ENCODE measurements around the gene UQCRH. TPM values are rescaled to one million over a fixed set of nuclear protein-coding genes. Genes with fewer than 3 reads are reported as not detected.

UQCRH gene
- total RNA-seq, 4 donors from 2014 or later: 398 to 609 (median 515) TPM

GRCh38 chr1:46298387-46298786 is 5.1 kb upstream of the UQCRH start:
- no peak for DNase-seq (ENCODE audit: low spot score)
- no peak for ATAC-seq (ENCODE audit: low FRiP score)
- TF ChIP-seq, protein P1, sequence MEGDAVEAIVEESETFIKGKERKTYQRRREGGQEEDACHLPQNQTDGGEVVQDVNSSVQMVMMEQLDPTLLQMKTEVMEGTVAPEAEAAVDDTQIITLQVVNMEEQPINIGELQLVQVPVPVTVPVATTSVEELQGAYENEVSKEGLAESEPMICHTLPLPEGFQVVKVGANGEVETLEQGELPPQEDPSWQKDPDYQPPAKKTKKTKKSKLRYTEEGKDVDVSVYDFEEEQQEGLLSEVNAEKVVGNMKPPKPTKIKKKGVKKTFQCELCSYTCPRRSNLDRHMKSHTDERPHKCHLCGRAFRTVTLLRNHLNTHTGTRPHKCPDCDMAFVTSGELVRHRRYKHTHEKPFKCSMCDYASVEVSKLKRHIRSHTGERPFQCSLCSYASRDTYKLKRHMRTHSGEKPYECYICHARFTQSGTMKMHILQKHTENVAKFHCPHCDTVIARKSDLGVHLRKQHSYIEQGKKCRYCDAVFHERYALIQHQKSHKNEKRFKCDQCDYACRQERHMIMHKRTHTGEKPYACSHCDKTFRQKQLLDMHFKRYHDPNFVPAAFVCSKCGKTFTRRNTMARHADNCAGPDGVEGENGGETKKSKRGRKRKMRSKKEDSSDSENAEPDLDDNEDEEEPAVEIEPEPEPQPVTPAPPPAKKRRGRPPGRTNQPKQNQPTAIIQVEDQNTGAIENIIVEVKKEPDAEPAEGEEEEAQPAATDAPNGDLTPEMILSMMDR (IDR thresholded peaks at IDR 0.05): no peak

DNA sequence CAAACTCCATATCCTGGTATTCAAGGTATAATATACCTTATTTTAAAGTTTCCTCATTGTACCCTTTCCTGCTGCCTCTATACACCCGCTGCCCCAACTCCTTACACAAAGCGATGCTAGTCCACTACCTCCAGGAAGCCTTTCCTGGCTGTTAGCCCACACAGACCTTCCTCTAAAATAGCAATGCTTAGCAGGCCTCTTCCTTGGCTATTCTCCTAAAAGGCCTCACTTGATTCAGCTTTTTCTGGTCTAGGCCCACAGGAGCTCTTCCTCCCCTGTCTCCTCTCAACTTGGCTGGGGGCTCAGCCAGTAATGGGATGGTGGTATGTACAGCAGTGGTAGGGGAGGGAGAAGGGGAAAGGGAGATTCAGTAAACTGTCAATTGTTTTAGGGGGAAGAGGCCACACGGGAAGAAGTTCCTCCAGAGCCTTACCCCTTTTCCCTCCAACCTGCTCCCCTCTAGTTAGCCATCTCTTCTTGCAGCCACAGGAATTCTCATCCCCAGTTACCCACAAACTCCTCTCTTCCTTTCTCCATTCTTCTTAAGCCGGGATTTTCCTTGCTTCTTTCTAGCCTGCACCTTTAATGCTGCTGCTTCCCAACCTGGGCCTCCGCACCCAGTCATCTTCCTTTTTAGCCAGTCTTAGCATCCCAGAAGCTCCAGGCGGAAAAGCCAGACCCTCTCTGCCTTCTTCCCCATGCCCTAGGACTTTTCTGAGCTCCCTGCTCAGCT is 2.7 kb upstream of the UQCRH start:
- ATAC-seq (ENCODE audit: low FRiP score) (no peak), DNase-seq (ENCODE audit: low spot score) (no peak)
- TF ChIP-seq, protein P1 (IDR thresholded peaks at IDR 0.05): no peak

DNA sequence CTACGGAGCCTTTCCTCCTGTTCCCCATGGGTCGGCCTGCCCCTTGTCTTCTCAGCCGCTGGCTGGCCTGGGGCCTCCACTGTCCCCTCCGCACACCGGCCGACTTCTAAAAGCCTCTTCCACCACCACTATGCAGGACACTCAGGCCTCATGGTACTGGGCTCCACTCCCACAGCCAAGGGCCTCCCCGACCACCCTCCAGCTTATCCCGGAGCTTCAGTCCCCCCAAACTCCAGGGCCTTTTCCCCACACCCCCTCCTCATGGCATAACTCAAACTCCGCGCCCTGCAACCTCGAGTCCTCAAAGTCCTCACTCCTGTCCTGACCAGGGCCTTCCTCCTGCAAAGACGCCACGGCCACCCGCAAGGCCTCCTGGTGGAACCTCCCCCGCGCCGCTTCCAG is 2.1 kb upstream of the UQCRH start:
- TF ChIP-seq, protein P1 (IDR thresholded peaks at IDR 0.05): no peak
- ATAC-seq (ENCODE audit: low FRiP score) (no peak), DNase-seq (ENCODE audit: low spot score) (no peak)

DNA sequence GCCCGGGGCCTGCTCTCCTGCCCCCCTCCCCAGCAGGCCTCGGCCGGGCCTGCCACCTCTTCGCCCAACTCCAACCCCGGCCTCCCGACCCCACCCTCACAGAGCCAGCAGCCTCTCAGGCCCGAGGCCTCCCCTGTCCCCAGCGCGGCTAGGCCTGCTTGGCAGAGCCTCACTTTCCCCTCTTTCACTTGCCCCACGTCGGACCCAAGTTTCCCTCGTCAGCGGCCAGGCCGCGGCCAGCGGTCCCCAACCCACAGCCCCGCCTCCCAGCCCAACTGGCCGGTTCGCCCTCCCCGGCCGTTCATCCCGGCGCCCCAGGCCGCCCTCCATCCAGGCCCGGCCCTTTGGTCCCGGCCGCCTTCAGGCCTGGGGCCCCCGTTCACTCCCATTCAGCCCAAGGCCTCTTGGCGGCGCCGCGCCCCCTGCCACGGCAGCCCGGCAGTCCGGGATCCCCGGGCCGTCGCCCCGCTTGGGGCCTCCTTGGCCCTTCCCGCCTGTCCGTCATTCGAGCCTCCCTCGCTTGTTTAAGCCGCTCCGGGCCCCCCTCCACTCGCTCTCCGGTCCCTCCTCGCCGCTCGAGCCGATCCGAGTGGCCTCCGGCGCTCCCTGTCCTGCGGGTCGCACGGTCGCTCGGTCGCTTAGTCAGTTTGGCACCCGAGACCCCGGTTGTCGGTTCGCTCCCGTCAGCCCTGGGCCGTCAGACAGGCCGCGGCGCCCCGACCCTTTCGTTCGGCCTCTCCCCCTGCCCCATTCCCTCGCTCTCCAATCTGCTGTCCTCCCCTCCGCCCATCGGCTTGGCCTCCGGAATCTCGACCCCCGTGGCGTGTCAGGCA is 1.5 kb upstream of the UQCRH start:
- DNase-seq (ENCODE audit: low spot score) (no peak), ATAC-seq (ENCODE audit: low FRiP score) (peak; percentile 19)
- TF ChIP-seq, protein P1 (IDR thresholded peaks at IDR 0.05): no peak

- ATAC-seq (ENCODE audit: low FRiP score) (peak; percentile 45), DNase-seq (ENCODE audit: low spot score) (no peak)
- TF ChIP-seq, protein P1 (IDR thresholded peaks at IDR 0.05): no peak
Measured at GRCh38 chr1:46302641-46303037, 859 bp upstream of the UQCRH start.

DNA sequence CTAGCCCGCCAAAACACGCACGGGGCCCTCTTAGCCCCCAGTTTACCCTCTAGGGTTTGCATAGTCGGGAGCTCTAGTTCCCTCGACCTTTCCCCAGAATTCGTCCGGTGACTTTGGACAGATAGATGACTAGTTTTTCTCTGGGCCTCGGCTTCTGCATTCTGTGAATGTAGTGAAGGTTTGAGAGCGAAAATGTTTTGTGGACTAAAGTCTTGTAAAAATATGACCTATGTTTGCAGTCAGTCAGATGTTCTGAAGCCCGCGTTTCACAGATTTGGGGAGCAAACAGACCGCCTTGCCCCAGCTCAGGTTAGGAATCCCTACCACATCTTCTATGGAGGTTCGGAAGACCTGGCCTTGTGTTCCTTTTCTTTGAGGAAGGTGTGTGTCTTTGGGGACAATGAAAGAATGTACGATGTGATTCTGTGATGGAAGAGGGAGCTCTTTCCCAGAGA is 401 bp downstream of the UQCRH start:
- DNase-seq (ENCODE audit: low spot score): no peak
- ATAC-seq (ENCODE audit: low FRiP score): peak; percentile 17
- TF ChIP-seq, protein P1 (IDR thresholded peaks at IDR 0.05): no peak
